Measurements from ENCODE around the gene AP3S1. TPM values are rescaled to one million over a fixed set of nuclear protein-coding genes. Genes with fewer than 3 reads are reported as not detected.
A peak's percentile ranks its signal among the peaks of the same experiment; 100 is the strongest.
"Not testable (repeated sequence)": the region's sequence is repeated elsewhere in the genome, so short reads cannot be mapped to it uniquely, and the experiment has no call there.

Gene AP3S1
- total RNA-seq, 1 donor from 2014 or later: 36.6 TPM

DNA sequence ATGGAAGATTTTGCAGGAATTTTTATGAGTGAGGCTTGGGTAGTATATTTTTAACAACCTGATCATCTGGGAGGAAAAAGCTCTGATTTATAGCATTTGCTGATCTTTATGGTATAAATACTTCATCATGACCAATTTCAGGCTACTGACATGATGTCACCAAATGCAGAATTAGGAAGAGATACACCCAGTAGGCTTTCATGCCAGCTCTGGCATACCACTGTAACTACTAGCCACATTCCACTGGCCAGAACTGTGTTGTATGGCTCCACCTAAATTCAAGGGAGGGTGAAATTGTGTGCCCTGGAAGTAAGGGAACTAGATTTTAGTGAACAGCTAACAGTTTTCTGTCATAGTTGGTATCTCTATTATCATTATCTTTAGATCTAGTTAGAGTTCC, 17.6 kb downstream of the AP3S1 start:
- DNase-seq (ENCODE audit: low spot score) (no peak), ATAC-seq (no peak)

DNA sequence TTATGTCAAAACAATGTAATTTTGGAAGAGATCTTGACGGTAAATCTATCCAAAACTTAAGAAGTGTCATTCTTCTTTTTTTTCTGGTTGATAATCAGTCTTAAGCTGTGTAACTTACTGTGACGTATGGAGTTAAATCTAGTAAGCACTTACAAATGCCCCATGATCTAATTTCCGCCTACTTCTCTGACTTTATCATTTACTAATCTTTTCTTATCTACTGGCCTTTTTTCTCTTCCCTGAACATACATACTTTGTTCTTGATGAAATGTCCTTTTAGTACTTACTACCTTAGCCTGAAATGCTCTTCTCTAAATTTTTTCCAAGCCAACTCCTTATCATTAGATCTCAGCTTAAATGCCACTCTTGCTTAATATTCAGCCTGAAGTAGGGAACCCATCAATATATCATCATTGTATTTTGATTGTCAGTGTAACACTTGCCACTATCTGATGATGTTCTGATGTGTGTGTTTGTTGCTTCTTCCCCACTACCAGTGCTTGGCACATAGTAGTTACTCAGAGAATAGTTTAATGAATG, 27.6 kb downstream of the AP3S1 start:
- ATAC-seq (no peak), DNase-seq (ENCODE audit: low spot score) (no peak)

DNA sequence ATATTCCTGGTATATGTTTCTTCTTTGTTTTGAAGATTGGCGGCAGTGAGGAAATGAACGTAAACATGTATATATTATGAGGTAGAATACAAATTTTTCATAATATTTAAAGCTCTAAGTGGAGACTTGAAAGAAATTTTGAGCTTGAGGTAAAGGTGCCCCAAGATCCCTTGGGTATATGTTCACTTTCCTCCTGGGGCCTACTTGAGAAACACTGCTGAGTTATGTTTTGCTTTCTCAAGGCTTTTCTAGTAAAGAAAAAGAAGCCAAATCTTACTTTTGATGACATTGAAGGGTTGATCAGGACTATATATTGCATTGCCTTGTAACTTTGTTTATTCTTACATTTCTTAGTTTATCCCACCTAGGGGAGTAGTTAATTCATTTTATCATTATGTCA, 30.7 kb downstream of the AP3S1 start:
- ATAC-seq (no peak), DNase-seq (ENCODE audit: low spot score) (no peak)

DNA sequence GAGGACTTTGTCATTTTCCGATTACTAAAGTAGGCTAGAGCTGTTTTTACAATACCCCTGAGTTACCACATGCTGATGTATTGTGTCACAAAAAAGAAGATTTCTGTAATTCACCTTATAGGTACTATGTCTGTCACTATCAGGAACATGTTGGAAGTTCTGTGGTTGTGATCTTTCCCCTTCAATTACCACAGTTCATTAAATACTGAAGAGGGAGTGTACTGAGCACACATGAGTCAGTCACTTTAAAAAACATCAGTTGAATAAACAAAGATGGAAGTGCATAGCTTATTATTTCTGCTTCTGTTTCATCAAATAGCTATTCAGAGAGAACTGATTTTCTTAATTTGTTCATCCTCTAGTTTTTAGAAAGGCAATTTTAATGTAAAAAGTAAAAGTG, 31.7 kb downstream of the AP3S1 start:
- DNase-seq (ENCODE audit: low spot score) (no peak), ATAC-seq (no peak)

DNA sequence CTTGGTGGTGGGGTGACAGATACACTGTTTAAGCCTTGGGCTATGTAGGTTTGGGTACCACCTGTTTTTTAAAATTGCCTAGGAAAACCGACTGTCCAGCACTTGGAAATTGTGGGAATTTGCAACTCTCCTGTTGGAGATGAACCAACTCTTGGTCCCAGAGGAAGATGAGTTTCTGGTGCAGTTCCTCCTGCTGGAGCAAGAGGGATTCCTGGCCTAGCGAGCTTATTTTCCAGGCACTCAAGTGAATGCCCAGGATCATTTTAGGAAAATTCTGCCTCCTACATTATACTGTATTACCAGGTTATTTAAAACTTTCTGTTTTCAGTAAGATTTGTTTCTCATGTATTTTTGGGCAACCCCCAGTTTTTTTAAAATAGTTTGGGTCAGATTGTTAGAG, 33.7 kb downstream of the AP3S1 start:
- DNase-seq (ENCODE audit: low spot score): no peak
- ATAC-seq: no peak

DNA sequence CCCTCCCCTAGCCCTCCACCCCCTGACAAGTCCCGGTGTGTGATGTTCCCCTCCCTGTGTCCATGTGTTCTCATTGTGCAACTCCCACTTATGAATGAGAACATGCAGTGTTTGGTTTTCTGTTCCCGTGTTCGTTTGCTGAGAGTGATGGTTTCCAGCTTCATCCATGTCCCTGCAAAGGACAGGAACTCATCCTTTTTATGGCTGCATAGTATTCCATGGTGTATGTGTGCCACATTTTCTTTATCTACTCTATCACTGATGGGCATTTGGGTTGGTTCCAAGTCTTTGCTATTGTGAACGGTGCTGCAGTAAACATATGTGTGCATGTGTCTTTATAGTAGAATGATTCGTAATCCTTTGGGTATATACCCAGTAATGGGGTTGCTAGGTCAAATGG, 35.6 kb downstream of the AP3S1 start:
- not testable (repeated sequence) for ATAC-seq; DNase-seq (ENCODE audit: low spot score)

DNA sequence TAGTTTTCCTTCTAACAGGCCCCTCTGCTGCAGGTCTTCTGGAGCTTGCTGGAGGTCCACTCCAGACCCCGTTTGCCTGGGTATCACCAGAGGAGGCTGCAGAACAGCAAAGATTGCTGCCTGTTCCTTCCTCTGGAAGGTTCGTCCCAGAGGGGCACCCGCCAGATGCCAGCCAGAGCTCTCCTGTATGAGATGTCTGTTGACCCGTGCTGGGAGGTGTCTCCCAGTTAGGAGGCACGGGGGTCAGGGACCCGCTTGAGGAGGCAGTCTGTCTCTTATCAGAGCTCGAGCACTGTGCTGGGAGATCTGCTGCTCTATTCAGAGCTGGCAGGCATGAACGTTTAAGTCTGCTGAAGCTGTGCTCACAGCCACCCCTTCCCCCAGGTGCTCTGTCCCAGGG, 40.7 kb downstream of the AP3S1 start:
- DNase-seq (ENCODE audit: low spot score); ATAC-seq: not testable (repeated sequence)

DNA sequence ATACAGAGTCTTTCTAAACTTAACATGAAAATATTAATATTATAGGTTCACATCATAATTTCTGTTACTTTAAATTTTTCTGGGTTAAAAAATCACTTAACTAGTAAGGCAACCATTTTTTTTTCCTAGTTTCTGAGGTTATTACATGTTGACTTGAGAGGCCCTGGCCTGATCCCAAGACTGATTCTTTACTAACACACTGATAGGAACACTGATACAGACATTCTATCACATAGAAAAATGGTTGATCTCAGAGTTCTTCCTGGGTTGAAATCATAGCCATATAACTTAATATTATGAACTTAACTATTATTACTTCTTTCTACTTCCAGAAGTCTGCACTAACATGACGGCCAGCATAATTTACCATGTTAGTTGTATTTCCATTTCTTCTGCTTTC, 43.0 kb downstream of the AP3S1 start:
- ATAC-seq: peak; percentile 59
- DNase-seq (ENCODE audit: low spot score): no peak

DNA sequence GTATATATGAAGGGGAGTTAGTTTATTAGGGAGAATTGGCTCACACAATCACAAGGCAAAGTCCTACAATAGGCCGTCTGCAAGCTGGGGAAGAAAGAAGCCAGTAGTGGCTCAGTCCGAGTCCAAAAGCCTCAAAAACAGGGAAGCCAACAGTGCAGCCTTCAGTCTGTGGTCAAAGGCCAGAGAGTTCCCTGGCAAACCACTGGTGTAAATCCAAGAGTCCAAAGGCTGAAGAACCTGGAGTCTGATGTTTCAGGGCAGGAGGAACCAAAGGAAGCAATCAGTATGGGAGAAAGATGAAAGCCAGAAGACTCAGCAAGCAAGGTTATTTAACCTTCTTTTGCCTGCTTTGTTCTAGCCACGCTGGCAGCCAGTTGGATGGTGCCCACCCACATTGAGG, 43.5 kb downstream of the AP3S1 start:
- ATAC-seq: peak; percentile 91
- DNase-seq (ENCODE audit: low spot score): peak; percentile 85

DNA sequence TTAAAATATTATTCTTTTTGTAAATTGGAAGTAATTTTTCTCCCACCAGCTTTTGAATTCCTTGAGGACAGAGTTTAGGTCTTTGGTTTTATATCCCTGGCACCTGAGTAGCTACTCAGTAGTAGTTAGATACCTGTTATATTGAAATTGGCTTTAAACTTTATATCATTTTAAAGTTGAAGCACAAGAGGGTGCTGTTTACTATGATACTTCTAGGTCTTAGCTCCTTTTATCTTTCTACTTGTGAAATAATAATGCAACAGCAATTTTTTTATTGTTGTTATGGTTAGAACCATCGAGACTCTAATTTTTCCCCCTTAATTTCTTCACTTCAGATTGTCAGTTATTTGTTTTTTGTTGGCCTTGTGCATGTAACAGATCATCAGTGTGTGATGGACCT, 46.3 kb downstream of the AP3S1 start:
- ATAC-seq (peak; percentile 69), DNase-seq (ENCODE audit: low spot score) (no peak)

DNA sequence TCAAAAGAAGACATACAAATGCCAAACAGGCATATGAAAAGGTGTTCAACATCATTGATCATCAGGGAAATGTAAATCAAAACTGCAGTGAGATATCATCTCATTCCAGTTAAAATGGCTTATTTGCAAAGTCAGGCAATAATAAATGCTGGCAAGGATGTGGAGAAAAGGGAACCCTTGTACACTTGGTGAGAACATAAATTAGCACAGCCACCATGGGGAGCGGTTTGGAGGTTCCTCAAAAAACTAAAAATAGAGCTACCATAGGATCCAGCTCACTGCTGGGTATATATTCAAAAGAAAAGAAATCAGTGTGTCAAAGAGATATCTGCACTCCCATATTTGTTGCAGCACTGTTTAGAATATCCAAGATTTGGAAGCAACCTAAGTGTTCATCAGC, 50.3 kb downstream of the AP3S1 start:
- DNase-seq (ENCODE audit: low spot score) (no peak), ATAC-seq (no peak)

DNA sequence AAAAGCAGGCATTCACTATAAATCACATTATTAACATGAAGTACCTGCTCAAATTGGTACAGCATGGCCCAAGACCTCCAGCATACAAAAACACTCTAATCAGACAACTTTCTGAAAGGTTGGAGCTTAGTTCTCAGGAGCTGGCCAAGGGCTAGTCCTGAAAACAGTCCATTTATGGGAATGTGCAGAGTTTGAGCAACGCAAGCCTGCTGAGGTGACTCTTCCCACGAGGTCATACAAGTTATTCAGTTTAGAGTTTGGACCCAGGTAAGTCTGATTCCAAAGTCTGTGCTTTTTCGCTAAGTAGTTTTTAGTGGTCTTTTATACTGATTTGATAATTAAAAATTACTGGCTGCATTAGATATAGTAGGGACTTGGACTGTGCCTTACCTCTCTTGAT, 52.6 kb downstream of the AP3S1 start:
- ATAC-seq (peak; percentile 92), DNase-seq (ENCODE audit: low spot score) (no peak)

DNA sequence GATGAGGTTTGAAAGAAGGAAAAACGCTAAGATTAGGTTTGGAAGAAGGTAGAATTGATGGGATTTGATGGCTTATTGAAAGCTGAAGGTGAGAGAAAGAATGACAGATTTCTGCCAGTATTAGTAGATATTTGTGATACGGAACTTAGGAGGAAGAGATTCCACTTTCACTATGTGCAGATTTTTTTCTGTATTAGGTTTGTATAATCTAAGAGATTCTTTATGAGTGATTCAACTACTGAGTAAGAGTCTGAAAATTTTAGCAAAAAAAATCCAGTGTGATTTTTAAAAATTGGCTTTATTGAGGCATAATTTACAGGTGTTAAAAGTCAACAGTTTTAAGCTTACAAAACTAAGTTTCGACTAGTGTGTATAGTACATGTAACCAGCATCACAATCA, 54.1 kb downstream of the AP3S1 start:
- DNase-seq (ENCODE audit: low spot score) (no peak), ATAC-seq (no peak)

DNA sequence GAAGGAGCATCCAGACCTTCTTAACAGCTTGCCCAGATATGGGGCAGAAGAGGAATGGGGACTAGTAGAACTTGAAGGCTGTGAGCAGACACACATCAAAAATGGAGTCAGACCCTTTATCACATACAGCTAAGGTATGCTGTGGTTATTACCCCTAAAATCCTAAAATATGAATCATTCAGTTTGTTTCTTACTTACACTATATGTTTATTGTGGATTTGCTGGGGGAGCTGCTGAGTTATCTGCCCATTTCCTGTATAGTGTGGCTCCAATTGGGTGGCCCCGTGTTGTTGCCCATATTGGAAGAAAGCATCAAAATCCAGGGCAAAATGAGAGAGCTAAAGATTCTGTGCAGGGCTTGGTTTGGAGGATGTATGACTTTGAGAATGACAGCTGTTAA, 56.9 kb downstream of the AP3S1 start:
- ATAC-seq (no peak), DNase-seq (ENCODE audit: low spot score) (no peak)

DNA sequence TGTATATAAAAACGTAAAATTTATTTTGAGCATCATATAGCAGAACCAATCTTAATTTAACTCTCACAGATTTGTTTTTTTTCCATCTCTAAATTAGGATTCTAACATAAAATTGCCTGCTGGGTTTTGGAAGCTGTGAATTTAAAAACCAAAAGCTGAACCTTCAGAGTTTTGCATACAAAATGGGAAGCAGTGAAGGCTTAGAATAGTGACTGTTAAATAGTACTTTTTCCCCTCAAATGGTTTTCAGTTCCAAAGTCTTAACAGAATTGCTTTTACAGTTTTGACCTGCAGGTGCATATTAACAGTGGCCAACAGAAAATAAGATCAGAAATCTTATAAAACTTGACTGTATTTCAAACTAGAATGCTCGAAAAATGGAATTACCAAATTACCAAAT, 65.4 kb downstream of the AP3S1 start:
- DNase-seq (ENCODE audit: low spot score) (no peak), ATAC-seq (no peak)

DNA sequence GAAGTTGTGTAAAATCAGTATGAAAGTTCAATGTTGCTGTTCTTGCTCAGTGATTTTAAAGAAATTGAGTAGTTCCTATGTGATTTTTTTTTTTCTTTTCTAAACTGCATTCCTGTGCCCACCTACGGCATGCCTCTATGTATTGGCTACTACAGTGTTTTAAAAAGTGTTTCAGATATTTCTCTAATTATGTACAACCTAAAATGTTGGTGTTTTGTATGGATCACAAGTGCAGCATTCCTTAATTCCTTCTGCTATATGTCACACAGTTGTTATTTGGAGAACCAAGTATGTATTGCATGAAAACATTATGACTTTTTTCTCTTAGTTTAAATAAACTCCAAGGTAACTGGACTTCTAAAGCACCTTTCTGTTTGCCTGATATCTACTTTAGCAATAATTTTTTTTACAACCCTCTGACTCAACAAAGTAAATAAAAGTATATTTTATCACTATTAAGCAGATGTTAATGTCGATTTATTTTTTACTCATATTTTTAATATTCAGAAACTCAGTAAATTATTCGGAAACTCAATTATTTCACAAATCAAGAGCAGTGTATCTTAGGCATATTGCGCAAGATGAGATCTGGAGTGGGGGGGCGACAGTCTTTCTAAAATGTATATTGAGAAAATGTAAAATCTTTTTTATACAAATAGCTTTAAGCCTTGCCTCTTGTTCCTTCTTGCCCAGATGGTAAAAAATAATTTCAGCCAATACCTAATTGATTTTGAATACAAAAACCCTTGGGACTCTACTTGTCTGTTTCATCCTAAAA, 72.1 kb downstream of the AP3S1 start:
- ATAC-seq; DNase-seq (ENCODE audit: low spot score): not testable (repeated sequence)

DNA sequence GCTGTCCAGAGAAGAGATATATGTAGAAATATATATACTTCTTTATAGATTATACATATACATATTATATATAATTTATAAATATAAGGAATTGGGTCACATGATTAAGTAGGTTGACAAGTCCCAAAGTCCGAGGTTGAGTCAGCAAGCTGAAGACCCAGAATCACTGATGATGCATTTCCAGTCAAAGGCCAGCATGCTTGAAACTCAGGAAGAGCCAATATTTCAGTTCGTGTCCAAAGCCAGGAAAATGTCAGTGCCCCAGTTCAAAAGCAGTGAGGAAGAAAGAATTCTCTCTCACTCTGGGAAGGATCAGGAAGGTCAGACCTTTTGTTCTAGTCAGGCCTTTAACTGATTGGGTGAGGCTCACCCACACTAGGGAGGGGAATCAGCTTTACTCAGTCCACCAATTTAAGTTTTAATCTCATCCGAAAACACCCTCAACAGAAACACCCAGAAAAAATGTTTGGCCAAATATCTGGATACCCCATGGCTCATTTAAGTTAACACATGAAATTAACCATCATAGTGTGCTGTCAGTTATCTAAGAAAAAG, 78.5 kb downstream of the AP3S1 start:
- ATAC-seq: no peak
- DNase-seq (ENCODE audit: low spot score): no peak

DNA sequence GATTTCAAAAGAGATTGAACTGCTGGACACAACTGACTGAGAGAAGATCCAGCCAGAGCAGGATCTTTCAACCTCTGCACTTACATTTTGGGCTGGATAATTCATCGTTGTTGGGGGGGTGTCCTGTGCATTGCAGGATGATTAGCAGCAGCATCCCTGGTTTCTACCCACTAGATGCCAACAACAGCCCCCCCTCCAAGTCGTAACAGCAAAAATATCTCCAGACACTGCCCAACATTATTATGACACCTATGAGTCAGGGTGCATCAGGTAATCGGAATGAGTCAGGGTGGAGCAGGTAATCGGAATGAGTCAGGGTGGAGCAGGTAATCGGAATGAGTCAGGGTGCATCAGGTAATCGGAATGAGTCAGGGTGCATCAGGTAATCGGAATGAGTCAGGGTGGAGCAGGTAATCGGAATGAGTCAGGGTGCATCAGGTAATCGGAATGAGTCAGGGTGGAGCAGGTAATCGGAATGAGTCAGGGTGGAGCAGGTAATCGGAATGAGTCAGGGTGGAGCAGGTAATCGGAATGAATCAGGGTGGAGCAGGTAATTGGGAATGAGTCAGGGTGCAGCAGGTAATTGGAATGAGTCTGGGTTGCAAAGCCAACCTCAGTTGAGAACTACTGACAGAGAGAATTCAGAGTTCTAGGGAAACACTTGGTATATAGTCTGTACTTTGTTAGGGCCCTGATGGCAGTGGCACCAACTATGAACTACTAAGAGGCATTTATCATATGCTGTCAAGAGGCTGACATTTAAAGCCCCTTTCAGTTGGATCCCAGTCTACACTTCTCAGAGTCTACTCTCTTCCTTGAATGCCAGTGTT, 87.1 kb downstream of the AP3S1 start:
- not testable (repeated sequence) for DNase-seq (ENCODE audit: low spot score); ATAC-seq

DNA sequence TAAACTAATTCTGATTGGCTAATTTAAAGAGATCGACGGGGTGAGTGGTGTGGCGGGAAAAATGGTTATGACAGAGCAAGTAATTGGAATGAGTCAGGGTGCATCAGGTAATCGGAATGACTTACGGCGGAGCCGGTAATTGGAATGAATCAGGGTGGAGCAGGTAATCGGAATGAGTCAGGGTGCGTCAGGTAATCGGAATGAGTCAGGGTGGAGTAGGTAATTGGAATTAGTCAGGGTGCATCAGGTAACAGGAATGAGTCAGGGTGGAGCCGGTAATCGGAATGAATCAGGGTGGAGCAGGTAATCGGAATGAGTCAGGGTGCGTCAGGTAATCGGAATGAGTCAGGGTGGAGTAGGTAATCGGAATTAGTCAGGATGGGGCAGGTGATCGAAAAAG, 88.4 kb downstream of the AP3S1 start:
- not testable (repeated sequence) for ATAC-seq; DNase-seq (ENCODE audit: low spot score)

DNA sequence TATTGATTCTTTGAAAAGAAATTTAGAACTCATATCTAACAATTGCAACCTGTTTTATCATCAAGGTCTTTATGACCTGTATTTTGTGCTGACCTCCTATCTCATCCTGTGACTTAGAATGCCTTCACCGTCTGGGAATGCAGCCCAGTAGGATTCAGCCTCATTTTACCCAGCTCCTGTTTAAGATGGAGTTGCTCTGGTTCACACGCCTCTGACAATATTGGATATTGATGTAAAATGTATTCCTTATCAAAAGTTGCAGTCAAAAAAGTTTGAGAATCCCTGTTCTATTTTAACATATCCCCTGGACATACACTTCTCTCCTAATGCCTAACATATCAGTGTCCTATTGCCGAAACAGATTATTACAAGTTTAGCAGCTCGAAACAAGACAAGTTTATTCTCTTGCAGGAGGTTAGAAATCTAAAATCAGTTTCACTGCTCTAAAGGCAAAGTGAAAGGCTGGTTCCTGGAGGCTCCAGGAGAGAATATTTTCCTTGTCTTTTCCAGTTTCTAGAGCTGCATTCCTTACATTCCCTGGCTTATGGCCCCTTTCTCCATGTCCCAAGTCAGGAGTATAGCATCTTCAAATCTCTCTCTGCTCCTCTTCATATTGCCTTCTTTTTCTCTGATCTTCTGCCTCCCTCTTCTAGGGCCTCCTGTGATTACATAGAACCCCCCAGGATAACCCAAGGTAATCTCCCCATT, 89.0 kb downstream of the AP3S1 start:
- ATAC-seq: no peak
- no peak for DNase-seq (ENCODE audit: low spot score)

DNA sequence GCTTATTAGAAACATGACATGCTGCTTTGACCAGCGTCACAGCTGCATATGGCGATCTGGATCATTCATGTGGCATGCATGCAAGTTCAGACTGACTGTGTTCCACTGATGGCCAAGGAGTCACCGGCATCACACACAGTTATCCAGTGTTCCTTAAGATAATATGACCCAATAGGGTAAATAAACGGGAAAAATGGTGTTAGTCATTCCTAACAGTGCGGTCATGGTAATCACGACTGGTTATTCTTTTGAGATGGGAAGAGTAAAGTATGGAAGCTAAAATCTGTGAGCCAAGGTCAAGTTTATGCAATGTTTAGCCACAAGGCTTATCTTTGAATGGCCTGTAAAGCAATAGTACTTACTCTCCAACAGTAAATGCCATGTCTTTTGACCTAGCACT, 91.3 kb downstream of the AP3S1 start:
- no peak for DNase-seq (ENCODE audit: low spot score)
- no peak for ATAC-seq
